ENCODE results near the gene NUP107.

- TF ChIP-seq, protein P1, sequence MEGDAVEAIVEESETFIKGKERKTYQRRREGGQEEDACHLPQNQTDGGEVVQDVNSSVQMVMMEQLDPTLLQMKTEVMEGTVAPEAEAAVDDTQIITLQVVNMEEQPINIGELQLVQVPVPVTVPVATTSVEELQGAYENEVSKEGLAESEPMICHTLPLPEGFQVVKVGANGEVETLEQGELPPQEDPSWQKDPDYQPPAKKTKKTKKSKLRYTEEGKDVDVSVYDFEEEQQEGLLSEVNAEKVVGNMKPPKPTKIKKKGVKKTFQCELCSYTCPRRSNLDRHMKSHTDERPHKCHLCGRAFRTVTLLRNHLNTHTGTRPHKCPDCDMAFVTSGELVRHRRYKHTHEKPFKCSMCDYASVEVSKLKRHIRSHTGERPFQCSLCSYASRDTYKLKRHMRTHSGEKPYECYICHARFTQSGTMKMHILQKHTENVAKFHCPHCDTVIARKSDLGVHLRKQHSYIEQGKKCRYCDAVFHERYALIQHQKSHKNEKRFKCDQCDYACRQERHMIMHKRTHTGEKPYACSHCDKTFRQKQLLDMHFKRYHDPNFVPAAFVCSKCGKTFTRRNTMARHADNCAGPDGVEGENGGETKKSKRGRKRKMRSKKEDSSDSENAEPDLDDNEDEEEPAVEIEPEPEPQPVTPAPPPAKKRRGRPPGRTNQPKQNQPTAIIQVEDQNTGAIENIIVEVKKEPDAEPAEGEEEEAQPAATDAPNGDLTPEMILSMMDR (conservative IDR thresholded peaks at IDR 0.05; ENCODE audit: low read length) = no peak
- TF ChIP-seq EZH2phosphoT487 (IDR thresholded peaks at IDR 0.05; ENCODE audit: borderline replicate concordance, low read depth, low read length) = no peak
Observed at GRCh38 chr12:68686262-68686594, 550 bp upstream of the NUP107 start.

All from OCI-LY7 (cell line).